Activated naive CD8-positive, alpha-beta T cell treated with anti-CD3 and anti-CD28 coated beads, Interleukin-2, amount 10 ng/mL, durations not matched to agents 7 days and 5 days (primary cell): Measurements from ENCODE around the gene EIF4E1B. TPM values are rescaled to one million over a fixed set of nuclear protein-coding genes. Genes with fewer than 3 reads are reported as not detected.
A peak's percentile ranks its signal among the peaks of the same experiment; 100 is the strongest.

ENCODE experiments used
- ATAC-seq: fragments of 150-1000 bp; cut with Tn5 transposase; one replicate; pipeline ENCODE4 v1.10.0; 2021; ENCODE audit warnings: low read depth, moderate library complexity
- POLR2A ChIA-PET: fragments of 350-600 bp; sonication (Branson Sonifier 250); formaldehyde crosslinking; loops from one replicate; lab custom pipeline; 2021; ENCODE audit warnings: antibody characterized with exemption; lab: Charles Lee
- DNase-seq: peaks from one replicate; pipeline ENCODE4 v3.0.0; 2021
- H3K27ac Mint-ChIP-seq: one replicate; pipeline ENCODE4 v1.8.0; 2022; ENCODE audit warnings: mild to moderate bottlenecking, mixed read lengths
- H3K27me3 Mint-ChIP-seq: one replicate; pipeline ENCODE4 v1.8.0; 2022; ENCODE audit warnings: mild to moderate bottlenecking, moderate library complexity, mixed read lengths
- H3K36me3 Mint-ChIP-seq: one replicate; pipeline ENCODE4 v1.8.0; 2021; ENCODE audit warnings: mild to moderate bottlenecking, mixed read lengths
- H3K4me1 Mint-ChIP-seq: one replicate; pipeline ENCODE4 v1.8.0; 2021; ENCODE audit warnings: mixed read lengths
- H3K4me3 Mint-ChIP-seq: one replicate; pipeline ENCODE4 v1.8.0; 2022; ENCODE audit warnings: mild to moderate bottlenecking, moderate library complexity, mixed read lengths
- H3K9me3 Mint-ChIP-seq: one replicate; pipeline ENCODE4 v1.8.0; 2021; ENCODE audit warnings: mixed read lengths
- total RNA-seq, 2 experiments: library from RNA; stranded (reverse); gene quantifications; one replicate each; pipeline ENCODE4 v1.2.3, GENCODE V29; 2021

Gene EIF4E1B
- total RNA-seq, 2 experiments from 2014 or later, result not detected

DNA sequence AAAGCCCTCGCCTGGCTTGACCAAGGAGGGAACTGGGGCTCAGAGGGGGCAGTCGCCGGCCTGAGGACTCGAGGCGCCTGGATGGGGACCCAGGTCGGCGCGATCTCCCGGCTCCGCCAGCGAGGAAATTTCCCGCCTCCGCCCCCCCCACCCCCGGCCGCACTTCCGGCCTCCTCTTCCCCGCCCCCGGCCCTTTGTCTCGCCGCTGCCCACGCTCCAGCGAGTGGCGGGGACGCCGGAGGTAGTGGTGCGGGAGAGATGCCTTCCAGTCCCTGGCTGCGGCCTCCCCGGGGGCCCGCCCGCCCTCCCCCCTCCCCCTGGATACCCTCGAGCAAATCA, 20.1 kb upstream of the EIF4E1B start:
- peaks cover 36% of the 10 kb centered on the region for H3K27me3 Mint-ChIP-seq
- H3K36me3 Mint-ChIP-seq, result no peaks in the 10 kb centered on the region
- POLR2A ChIA-PET, result no interaction called here
- peaks cover 8% of the 10 kb centered on the region for H3K4me1 Mint-ChIP-seq
- H3K4me3 Mint-ChIP-seq, result peak overlapping the region; percentile 68
- no peak for DNase-seq
- no peaks in the 10 kb centered on the region for H3K9me3 Mint-ChIP-seq
- no peak for ATAC-seq
- no peak overlapping the region for H3K27ac Mint-ChIP-seq

DNA sequence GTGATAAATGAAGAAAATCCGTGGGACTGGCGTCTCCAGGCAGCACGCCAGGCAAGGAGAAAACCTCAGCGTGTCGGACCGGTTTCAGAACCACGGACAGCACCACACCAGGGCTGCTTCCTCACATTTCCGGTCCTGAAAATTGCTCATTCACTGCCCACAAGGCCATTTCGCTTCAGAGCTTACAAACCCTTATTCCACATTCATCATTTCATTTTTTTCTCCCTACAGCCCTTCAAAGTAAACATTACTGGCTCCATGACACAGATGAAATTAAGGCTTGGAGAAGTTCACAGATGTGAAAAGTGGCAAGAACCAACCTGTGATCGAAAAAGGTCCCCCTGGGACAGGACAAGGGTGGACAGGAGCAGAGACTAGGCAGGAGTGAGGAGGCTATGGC, 19.0 kb upstream of the EIF4E1B start:
- Mint-ChIP-seq H3K36me3 (no peaks in the 10 kb centered on the region), H3K4me3 (no peak overlapping the region), H3K4me1 (peaks cover 8% of the 10 kb centered on the region), H3K27me3 (peaks cover 44% of the 10 kb centered on the region), H3K27ac (no peak overlapping the region), H3K9me3 (no peaks in the 10 kb centered on the region)
- ATAC-seq (no peak), DNase-seq (peak; percentile 71)
- POLR2A ChIA-PET, result interaction anchor here (0.7 kb wide), 1 partner anchor 80 kb away, joined by 4 read pairs; no protein-coding TSS in a partner anchor

DNA sequence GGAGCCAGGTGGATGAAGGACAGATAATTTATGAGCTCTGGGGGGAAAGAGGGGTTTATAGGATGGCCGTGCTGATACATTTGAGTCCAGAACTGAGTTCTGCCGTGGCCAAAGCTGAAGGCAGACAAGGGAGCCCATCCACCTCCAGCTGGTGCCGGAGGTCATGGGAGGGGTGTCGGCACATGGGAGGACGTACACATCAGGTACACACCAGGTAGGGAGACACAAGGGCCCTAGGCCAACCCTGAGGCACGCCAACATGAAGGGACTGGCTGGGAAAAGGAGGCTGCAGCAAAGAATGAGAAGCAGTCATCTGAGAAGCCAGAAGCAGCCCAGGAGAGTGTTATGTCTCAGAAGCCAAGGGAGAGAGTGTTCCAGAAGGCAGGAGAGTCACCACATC, 18.5 kb upstream of the EIF4E1B start:
- no peak for DNase-seq
- no peaks in the 10 kb centered on the region for H3K9me3 Mint-ChIP-seq
- H3K36me3 Mint-ChIP-seq, result no peaks in the 10 kb centered on the region
- no peak overlapping the region for H3K4me3 Mint-ChIP-seq
- POLR2A ChIA-PET, result interaction anchor here (0.7 kb wide), 1 partner anchor 81 kb away, joined by 4 read pairs; no protein-coding TSS in a partner anchor
- no peak overlapping the region for H3K27ac Mint-ChIP-seq
- H3K27me3 Mint-ChIP-seq, result peaks cover 50% of the 10 kb centered on the region
- no peak for ATAC-seq
- H3K4me1 Mint-ChIP-seq, result peaks cover 8% of the 10 kb centered on the region

DNA sequence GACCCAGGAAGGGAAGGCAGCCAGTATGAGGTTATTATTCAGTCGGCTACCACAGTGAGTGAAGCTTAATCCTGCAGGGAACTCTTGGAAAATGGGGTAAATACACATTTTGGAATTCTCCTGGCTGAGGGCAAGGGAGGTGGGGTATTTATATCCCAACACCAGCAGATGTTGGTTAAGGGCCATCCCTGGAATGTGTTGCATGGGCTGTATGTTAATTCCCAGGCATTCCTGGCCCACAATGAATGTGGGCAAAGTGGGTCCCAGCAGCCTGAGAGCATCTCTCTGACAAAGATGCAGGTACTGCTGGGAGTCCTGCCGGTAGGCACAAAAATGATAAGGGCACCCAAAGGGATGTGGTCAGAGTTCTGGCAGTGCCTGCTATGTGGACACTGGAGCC, 17.6 kb upstream of the EIF4E1B start:
- Mint-ChIP-seq H3K27me3 (peaks cover 53% of the 10 kb centered on the region), H3K4me1 (peaks cover 8% of the 10 kb centered on the region), H3K27ac (no peak overlapping the region), H3K36me3 (no peaks in the 10 kb centered on the region), H3K9me3 (no peaks in the 10 kb centered on the region), H3K4me3 (no peak overlapping the region)
- no peak for ATAC-seq
- POLR2A ChIA-PET, result no interaction called here
- no peak for DNase-seq

DNA sequence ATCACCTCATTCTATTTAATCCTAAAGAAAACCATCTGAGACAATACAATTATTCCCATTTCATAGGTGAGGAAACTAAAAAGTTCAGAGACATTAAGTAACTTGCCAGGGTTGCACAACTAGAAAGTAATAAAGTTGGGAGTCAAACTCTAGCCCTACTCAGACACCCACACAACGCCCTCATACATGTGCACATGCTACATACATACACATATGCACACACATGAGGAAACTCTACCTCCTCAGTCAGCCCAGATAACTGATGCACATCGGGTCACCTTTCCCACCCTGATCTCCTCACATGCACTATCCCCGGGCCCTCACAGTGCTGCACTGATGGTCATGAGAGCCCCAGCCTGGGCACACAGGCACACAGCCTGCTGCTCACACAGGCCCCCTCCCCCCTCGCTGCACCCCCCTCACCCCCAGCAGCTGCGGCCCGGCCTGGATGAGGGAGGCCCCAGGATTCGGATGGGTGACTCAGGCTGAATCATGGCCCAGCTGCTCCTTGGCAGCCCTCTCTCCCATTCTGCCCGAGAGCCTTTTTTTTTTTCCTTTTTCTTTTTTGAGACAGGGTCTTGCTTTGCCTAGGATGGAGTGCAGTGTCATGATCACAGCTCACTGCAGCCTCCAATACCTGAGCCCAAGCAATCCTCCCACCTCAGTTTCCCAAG, 15.5 kb upstream of the EIF4E1B start:
- ATAC-seq (no peak), DNase-seq (no peak)
- peaks cover 6% of the 10 kb centered on the region for H3K4me1 Mint-ChIP-seq
- H3K27ac Mint-ChIP-seq, result no peak overlapping the region
- H3K4me3 Mint-ChIP-seq, result no peak overlapping the region
- peaks cover 60% of the 10 kb centered on the region for H3K27me3 Mint-ChIP-seq
- H3K9me3 Mint-ChIP-seq, result no peaks in the 10 kb centered on the region
- H3K36me3 Mint-ChIP-seq, result no peaks in the 10 kb centered on the region
- POLR2A ChIA-PET, result no interaction called here

DNA sequence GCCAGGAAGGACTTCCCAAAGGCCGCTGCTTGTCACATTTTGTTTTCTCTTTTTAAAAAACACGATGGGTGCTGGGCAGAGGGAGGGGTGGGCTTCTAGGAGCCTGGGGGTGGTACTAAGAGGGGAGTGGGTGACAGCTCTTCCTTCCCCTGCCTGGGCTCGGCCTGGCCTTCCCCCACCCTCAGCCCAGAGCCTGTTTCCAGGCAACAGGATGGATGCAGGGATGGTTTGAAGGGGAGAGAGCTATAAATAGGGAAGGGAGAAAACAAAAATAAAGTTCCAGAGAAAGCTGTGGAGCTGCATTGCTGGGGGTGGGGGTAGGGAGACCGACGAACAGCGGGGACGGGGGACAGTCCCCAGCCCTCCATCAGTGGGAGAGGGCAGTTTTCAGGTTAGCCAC, 14.0 kb upstream of the EIF4E1B start:
- H3K4me1 Mint-ChIP-seq, result peaks cover 7% of the 10 kb centered on the region

DNA sequence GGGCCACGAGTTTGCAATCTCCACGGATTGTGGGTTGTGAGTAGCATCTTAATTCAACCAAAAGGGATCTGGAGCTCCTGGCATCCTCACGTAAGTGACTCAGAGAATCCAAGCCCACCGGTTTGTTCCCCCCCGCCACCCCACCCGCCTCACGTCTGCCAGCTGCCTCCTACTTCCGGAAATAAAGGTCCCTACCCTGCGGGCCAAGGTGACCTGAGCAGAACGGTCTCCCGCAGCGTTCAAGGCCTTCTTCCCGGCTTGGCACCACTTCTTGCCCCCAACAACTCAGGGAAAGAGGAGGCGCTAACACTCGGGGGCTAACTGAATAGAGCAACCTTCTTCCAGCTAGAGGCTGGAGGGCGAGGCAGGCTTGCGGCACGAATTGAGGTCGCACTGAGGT, 11.7 kb upstream of the EIF4E1B start:
- Mint-ChIP-seq H3K4me1 (peaks cover 7% of the 10 kb centered on the region), H3K9me3 (no peaks in the 10 kb centered on the region), H3K27me3 (peaks cover 66% of the 10 kb centered on the region), H3K27ac (no peak overlapping the region), H3K4me3 (peak overlapping the region; percentile 37), H3K36me3 (peaks cover 2% of the 10 kb centered on the region)
- DNase-seq, result no peak
- POLR2A ChIA-PET, result interaction anchor here (1.1 kb wide), 1 partner anchor 12 kb away, joined by 3 read pairs; the partner anchor contains the start of genes EIF4E1B and SNCB
- no peak for ATAC-seq

More for the DNA sequence above, 14.0 kb upstream of the EIF4E1B start:
- Mint-ChIP-seq H3K27me3 (peaks cover 69% of the 10 kb centered on the region), H3K4me3 (no peak overlapping the region), H3K27ac (no peak overlapping the region), H3K9me3 (no peaks in the 10 kb centered on the region), H3K36me3 (peaks cover 2% of the 10 kb centered on the region)
- POLR2A ChIA-PET, result no interaction called here
- no peak for ATAC-seq
- DNase-seq, result no peak

DNA sequence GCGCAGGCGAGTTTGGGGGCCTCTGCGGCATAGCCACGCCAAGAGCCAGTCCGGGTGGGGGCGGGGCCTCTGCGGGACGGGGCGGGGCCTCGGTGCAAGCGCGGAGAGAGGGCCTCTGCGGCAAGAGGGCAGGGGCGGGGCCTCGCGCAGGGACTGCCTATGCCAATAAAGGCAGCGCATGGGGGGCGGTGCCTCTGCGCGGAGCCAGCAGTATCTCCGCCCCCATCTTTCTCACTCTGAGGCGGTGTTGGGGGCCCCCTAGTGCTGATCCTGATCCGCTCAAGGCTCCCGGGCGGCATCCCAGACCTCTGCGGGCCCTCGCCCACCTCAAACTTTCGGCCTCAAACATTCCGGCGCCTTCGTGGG, 11.3 kb upstream of the EIF4E1B start:
- peaks cover 69% of the 10 kb centered on the region for H3K27me3 Mint-ChIP-seq
- H3K9me3 Mint-ChIP-seq, result no peaks in the 10 kb centered on the region
- DNase-seq, result peak; percentile 85
- H3K4me3 Mint-ChIP-seq, result peak overlapping the region; percentile 37
- no peak overlapping the region for H3K27ac Mint-ChIP-seq
- ATAC-seq, result peak; percentile 95
- peaks cover 7% of the 10 kb centered on the region for H3K4me1 Mint-ChIP-seq
- POLR2A ChIA-PET, result no interaction called here
- peaks cover 2% of the 10 kb centered on the region for H3K36me3 Mint-ChIP-seq

DNA sequence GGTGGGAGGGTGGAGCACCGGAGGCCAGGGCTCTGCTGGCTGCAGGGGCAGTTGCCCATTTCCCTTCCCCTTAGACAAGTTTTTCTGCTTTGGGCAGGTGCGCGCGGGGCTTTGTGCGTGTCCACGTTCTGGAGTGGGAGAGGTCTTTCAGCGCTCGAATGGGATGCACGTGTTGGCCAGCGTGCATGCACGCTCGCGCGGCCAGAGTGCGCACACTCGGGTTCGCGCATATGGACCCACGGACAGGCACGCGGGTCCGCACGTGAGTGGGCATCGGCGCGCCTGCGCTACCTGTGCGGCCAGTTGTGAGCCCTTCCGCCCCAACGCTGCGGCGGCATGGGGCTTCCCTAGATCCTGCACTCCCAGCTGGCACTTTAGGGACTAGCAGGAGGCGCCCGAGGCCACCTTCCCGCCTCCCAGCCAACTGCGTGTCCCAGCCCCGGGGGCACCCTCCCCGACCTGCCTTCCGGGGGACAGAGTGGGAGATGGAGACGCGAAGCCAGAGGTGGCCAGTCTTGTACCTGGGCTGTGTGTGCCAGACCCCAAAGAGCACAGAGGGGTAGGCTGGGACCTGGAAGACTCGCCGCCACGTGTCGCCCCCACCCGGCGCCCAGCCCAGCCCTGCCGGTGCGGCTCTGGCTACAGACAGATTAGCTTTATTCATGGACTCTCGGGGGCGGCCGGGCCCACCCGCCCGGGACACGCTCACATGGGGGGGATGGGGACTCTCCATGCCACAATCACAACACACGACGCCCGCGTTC, 10.7 kb upstream of the EIF4E1B start:
- no peaks in the 10 kb centered on the region for H3K9me3 Mint-ChIP-seq
- peak overlapping the region; percentile 83 for H3K4me3 Mint-ChIP-seq
- H3K27me3 Mint-ChIP-seq, result peaks cover 74% of the 10 kb centered on the region
- H3K27ac Mint-ChIP-seq, result no peak overlapping the region
- ATAC-seq (no peak), DNase-seq (no peak)
- POLR2A ChIA-PET, result no interaction called here
- H3K4me1 Mint-ChIP-seq, result peaks cover 7% of the 10 kb centered on the region
- H3K36me3 Mint-ChIP-seq, result peaks cover 2% of the 10 kb centered on the region

DNA sequence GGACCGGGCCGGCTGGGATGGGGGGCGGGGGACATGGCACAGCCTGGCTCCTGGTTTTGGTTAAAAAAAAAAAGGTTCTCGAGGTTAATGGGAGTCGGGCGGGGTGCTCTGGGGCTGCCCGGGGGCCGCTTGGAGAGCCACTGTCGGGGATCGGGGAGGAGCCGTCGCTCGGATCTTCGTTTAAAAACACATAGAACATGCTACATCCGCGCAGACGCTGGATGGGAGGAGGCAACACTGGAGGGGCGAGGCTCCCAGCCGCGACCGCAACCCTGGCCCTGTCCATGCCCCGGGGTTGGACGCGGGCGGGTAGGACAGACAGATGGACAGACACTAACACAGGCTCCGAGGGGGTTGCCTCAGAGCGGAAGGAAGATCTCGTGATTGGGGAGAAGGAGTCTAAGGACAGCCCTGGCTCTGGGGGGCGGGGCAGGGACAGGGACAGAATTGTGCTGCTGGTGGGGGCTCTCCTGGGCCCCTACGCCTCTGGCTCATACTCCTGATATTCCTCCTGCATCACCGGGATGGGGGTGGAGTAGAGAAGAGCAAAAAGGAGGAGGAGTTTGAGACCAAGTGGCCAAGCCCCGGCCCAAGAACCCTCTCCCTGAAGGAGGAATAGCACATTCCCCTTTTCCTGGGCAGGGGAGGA, 10.0 kb upstream of the EIF4E1B start:
- Mint-ChIP-seq H3K27ac (no peak overlapping the region), H3K9me3 (no peaks in the 10 kb centered on the region), H3K4me3 (peak overlapping the region; percentile 83), H3K36me3 (peaks cover 2% of the 10 kb centered on the region), H3K4me1 (peaks cover 7% of the 10 kb centered on the region), H3K27me3 (peaks cover 77% of the 10 kb centered on the region)
- ATAC-seq (peak; percentile 26), DNase-seq (no peak)
- POLR2A ChIA-PET, result no interaction called here

DNA sequence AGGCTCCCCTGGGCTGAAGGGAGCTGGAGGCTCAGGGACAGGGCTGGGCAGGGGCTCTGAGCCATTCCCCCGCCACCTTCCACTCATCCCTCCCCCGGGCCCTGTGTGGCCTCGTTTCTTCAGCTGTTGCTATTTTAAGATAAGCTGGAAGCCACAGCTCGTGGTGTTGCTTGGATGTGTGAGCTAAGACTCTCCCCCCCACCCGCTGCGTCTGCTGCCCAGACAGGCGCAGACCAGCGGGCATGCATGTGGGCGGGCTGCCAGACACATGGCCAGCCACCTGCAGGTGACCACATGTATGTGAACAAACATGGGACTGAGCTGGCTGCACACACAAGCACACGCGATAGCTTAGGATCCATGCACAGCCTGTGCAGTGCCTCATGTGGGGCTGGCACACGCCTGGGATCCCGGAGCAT, 8.8 kb upstream of the EIF4E1B start:
- H3K36me3 Mint-ChIP-seq, result peaks cover 2% of the 10 kb centered on the region
- peaks cover 7% of the 10 kb centered on the region for H3K4me1 Mint-ChIP-seq
- POLR2A ChIA-PET, result interaction anchor here (0.8 kb wide), 2 partner anchors 9 to 15 kb away, joined by 3 read pairs; partner anchors contain the start of genes EIF4E1B and SNCB
- ATAC-seq, result no peak
- H3K4me3 Mint-ChIP-seq, result no peak overlapping the region
- H3K9me3 Mint-ChIP-seq, result no peaks in the 10 kb centered on the region
- no peak overlapping the region for H3K27ac Mint-ChIP-seq
- peaks cover 74% of the 10 kb centered on the region for H3K27me3 Mint-ChIP-seq
- DNase-seq, result no peak

DNA sequence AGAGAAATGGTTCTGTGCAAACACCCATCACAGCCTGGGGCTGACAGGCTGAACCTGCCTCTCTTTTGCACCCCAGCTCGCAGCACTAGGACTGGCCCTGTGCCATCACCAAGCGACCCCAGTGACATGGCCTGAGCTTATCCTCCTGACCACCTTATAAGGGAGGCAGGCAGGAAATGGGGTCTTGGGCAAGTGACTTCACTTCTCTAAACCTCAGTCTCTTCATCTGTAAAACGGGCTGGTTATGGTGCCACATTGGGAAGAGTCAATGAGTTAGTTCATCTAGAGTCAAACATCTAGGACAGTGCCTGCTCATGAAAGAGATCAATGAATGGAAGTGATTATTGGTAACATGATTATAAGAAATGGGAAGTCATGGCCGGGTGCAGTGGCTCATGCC, 6.3 kb upstream of the EIF4E1B start:
- H3K9me3 Mint-ChIP-seq, result no peaks in the 10 kb centered on the region
- no peak overlapping the region for H3K4me3 Mint-ChIP-seq
- H3K27ac Mint-ChIP-seq, result no peak overlapping the region
- peaks cover 10% of the 10 kb centered on the region for H3K4me1 Mint-ChIP-seq
- no peak for DNase-seq
- H3K27me3 Mint-ChIP-seq, result peaks cover 69% of the 10 kb centered on the region
- POLR2A ChIA-PET, result no interaction called here
- H3K36me3 Mint-ChIP-seq, result peaks cover 2% of the 10 kb centered on the region
- ATAC-seq, result no peak

DNA sequence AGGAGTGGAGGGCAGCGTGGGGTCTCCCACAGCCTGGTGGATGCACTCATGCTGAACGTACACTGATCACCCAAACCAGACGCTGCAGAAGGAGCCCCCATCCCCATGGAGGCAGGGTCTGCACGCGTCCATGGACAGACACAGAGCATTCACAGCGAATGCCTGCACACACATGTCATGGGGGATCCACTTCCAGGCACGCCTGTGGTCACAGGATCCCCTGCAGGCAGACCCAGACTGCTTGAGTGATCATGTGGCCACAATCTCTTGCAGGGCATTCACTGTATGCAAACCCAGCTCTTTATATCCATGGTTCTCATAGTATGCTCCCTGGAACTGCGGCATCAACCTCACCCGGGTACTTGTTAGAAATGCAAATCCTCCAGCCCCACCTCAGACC, 5.5 kb upstream of the EIF4E1B start:
- H3K4me3 Mint-ChIP-seq, result no peak overlapping the region
- peaks cover 10% of the 10 kb centered on the region for H3K4me1 Mint-ChIP-seq
- no peak overlapping the region for H3K27ac Mint-ChIP-seq
- POLR2A ChIA-PET, result no interaction called here
- ATAC-seq (no peak), DNase-seq (no peak)
- peaks cover 2% of the 10 kb centered on the region for H3K36me3 Mint-ChIP-seq
- H3K9me3 Mint-ChIP-seq, result no peaks in the 10 kb centered on the region
- H3K27me3 Mint-ChIP-seq, result peaks cover 69% of the 10 kb centered on the region
